Measurements from ENCODE around the gene HOXA5.

The HOXA5 gene

DNA sequence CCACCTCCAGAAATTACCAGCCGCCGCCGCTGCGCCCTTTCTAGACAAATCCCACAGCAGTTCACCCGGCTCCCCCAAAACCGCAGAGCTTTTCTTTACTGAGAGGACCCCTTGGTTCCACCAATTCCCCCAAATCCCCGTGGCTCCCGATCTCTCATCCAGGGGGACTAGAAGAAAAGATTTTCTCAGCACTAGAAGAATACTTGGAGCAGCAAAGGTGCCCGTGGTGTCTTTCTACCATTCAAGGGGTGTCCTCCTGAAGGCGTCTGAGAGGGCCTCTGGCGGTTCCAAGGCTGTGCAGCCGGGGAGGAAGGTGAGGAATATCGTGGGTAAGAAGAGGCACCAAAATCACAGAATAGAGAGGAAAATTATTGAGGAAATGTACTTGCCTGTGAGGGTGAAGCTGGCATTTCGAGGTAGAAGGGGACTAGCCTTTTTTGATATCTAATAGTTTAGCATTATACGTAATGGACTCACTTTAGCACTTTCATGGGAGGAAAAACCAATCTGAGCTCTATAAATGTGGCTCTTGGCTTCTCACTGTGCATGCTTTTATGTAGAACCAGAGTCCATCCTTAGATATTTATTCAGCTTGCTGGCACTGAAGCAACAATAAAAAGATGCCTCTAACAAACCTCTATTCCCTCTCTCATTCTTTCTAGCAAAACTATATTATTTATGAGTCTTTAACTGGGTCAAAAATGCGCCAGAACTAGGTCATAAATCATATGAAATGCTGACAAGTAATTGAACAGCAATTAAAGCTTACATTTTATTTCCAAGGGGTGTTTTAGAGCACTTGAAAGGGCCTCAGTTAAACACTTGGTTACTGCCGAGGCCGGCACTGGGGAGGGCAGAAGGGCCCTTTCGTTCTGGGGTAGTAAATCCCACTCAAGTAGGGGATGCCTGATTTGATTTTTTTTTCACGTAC is 27.2 kb downstream of the HOXA5 start:
- DNase-seq = no peak

DNA sequence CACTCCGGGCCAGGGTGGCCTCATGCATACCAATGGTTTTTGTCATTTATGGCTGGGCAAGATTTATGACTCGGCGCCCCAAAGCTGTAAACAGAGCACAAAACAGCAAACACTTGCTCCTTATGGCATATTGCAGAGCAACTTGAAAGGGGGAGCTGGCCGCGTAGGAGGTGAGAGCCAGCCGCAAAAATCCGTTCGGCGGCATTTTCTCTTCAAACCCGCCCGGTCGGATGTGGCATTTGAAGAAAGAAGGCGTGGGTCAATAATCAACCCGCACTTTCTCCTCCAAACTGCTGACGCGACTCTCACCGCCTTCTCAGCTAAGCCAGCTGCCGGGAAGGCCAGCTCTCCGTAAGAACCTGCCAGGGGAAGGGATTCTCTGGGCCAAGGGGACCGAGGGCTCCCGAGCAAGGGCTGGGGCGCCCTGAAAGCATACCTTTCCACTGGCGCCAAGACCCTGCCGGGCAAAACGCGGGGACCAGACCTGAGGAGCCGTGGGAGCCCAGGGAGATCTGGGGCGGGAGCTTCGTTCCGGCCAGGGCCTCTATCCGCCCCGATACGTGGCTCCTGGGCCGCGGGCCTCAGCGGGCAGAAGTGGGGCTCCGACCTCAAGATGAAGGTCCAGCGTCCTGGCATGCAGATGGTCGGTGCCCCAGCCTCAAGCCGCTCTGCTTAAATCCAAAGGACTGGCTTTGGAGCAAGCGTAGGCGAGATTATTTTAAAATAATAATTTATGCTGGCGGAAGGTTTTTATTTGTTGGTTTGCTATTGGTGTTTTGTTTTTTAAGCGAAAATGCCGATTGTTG is 28.1 kb downstream of the HOXA5 start:
- no peak for DNase-seq

DNA sequence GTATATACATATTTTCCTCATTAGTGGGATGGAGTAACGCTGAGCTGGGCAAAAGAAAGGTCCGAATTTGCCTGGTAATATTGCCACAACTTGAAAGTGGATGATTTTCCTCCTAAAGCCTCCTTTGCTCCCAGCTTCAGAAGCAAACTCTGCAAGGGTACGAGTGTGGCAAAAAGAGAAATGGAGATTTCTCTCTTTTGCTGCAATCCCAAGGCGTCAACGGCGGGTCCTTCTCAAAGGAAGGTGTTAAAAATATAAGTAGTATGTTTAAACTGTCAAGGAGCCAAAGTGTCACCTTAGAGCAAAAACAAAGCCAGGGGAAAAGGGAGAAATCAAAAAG is 28.6 kb downstream of the HOXA5 start:
- DNase-seq = no peak

DNA sequence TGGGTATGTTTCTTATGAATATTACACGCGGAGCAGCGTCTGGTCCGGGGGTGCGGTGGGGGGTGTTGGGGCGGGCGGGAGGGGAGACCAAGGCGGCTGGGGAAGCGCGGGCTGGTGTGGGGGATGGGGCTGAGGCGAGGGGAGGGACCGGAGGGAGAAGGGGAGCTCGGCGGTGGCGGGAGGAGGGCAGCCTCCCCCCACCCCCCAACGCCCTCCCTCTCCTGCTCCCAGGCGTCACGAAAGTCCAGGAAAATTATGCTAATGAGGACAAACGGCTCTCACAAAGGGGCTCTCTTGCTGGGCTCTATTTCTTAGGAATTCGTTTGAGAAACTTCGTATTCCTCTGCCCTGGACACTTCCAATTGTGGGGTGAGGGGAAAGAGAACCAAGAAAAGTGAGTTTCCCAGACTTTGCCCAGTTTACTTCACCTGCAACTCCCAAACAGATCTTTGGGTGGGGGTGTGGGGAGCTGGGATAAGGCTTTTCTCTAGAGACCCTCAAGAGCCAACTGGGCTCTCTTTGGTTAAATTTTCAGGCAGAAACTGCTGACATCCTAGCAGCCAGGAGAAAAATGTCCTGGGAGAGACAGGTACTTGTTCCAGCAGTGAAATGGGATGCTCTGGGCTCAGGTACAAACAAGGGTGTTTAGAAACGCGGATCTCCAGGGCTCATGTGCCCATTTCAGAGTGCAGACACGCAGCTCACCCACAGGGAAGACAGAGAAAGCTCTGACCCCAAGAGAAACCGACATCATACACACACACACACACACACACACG is 29.3 kb downstream of the HOXA5 start:
- no peak for DNase-seq

DNA sequence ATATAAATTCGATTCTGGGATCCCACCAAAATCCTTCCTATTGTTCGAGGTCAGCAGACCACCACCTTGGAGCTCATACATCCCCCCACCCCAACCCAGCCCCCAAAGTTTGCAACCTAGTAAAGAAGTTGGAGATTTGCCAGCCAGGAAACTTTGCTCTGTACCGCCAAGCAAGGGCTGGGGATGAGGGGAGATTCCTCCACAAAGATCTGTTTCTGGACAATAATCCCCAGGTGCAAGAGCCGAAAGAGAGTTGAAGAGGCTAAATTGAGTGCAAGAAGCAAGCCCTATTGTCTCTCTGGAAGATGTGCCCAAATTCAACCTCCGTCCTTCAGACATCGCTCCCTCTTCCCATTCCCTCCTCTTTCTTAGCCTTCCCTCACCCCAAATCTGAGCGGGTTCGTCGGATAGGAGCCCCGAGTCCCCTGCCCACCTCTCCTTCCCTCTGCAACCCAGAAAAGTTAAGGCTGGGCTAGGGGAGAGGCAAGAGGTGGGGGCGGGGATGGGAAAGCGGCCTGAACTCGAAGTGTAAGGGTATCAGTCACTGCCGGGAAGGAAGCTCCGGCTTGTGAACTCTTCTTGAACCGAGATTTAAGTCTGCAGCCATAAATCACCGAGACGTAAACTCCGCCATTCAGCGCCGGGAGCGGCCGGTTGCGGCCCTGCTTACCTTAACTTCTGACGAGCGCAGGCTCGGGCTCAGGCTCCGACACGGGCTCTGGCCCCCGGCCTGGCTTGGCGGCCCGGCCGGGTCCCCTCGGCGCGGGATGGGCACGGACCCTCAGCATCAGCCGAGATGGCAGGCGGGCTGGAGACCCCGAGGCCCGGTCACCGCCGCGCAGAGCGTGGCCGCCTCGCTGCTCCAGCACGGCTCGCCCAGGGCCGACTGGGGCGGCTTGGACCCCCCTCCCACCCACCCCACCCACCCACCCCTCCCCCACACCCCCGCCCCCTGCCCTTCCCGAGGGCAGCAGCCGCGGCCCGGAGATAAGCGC is 30.2 kb downstream of the HOXA5 start:
- DNase-seq = no peak

DNA sequence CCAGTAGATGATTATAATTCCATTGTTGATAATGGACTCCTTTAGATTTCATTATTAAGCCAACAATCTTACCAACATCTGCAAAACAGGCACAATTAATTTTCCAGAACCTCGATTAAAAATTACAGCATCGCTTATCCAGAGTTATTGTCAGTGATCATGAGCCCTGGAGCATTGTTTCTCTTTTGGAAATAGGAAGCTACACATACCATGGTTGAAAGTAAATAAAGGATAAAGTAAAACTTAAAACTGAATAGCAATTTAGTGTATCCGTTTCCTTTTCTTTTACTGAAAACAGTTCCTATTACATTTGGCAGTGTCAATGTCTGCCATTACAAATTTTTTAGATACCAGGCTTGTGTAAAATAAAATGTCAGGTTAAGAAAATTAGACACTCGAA is 31.1 kb downstream of the HOXA5 start:
- DNase-seq = no peak

DNA sequence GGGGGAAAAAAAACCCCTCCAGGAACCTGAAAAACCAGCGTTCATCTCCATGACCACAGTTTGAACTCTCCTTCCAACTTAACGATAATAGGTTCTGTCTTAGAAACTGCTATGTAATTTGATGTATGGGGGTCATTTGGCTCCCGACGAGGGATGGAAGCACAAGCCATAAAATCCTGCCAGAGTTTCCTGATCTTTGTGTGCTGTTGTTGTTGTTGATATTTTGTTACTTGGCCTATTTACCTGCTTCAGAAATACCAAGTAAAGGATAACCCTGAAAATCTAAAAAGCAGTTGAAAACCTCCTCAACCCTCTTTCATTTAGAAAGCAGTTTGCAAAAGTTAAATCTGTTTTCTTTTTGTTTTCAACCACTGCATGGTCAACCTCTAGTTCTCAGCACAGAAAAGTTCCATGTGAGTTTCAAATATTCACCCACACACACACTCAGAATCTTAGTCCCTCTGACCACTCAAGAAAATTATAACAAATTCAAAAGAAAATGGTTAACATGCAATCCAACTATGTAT is 31.7 kb downstream of the HOXA5 start:
- DNase-seq = no peak

DNA sequence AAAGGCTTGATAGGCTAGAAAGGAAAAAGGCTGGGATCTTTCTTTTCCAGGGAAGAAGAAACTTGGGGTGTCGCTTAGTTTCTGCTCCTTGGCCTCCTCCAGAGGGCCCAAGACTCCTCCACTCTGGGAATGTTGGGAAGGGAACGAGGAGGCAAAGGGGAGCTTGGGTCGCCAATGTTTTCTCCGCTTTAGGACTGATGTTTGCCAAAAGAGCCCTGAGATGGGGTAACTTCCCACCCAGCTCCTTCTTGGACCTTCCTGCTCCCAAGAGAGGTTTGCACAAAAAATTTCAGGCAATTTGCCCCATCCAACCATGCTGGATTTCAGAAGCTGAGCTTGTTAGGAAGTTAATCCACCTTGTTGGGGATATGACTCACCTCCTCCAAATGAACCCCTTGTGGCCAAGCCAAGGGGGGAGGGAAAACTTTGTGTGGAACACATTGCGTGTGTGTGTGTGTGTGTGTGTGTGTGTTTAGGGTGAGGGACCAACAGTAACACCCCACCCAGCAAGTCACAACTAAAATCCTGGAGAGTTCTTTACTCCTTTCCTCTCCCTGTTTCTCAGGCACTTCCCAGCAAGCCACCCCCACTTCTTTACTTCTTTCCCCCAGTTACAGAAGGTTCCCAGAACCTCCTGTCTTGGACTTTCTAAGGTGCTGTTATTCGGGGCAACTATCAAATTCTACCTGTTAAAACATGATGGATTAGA is 32.3 kb downstream of the HOXA5 start:
- DNase-seq = no peak

DNA sequence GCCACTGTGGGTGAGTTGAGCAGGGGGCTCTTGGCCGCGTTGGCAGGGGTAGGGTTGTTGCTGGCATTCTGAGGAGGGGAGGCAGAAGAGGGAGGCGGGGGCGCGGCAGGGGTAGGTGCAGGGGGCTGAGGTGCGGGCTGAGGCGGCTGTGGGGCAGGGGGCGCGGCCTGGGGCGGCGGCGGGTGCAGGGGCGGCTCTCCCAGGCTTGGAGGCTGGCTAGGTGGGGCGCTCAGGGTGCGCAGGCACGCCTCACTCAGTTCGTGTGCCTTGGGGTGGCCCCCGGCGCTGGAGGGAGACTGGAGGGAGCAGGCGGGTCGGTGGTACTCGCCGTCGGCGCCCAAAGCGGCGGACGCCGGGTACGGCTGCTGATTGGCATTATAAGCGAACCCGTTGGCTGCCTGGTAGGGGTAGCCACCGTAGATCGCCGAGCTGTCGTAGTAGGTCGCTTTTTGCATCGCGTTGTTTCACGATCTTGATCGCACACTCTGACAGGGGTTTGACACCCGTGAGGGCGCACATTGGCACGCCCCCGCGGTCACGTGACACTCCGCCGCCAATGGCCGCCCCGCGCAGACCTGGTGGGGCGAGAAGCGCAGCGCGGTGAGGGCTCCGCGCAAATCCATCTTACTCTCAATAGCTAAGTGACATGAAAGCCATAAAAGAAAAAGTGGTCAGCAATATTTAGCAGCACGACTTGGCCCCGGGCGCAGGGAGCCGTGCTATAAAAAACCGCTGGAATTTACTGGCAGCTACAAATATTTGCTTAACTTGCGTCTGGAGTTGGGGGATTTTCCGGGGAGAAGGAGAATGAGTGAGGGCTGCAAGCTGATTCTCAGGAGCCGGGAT is 33.1 kb downstream of the HOXA5 start:
- no peak for DNase-seq

DNA sequence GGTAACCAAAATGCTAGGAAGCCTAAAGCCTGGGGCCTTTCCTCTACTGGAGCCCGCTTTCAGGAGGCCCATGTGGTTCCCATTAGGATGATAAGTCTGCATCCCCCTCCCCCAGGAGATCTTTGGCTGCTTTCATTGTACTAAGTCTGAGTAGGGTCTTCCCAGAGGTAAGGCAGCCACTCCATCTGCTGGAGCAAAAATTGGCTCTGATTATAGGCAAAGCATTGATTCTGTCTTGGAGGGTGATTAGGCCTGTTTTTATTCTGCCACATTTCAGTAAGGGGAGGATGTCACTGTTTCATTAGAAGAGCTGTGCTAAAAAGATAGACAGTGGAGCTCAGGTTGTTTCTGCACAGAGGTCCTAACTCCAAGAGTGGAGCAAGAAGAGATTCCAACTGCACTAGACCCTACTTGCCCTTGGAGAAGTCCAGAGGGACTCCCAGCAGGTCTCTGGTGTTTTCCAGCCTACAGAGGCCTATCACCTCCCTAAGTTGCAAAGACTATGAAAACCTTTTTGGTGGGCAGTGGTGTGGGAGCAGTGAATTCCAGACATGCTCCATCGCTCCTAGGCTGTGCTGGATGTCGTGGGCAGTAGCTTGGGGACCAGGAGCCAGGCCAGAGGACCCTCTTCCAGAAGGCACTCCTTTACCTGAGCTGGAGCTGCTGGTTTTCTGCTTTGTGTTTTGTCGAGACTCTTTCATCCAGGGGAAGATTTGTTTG is 33.9 kb downstream of the HOXA5 start:
- no peak for DNase-seq

DNA sequence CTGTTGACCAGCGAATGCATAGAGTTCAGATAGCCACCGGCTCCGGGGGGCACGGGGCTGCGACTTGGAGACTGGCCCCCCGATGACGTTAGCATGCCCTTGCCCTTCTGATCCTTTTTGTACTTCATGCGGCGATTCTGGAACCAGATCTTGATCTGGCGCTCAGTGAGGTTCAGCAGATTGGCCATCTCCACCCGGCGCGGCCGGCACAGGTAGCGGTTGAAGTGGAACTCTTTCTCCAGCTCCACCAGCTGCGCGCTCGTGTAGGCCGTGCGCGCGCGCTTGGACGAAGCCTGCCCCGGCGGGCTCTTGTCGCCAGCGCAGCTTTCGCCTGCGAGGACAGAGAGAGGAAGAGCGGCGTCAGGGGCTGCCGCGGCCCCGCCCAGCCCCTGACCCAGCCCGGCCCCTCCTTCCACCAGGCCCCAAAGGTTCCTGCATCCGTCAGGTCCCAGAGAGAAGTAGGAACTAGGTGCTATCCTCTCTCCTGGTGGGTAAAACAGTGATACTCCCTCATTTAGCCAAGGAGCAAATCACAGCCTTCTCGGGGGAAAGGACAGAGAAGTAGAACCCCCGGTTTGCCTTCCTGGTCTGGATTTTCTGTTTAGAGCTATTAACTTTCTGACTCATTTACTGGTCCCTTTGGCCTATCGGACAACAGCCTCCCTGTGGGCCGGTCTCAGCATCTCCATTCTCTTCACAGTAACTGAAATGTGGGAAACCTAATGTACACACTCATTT is 34.9 kb downstream of the HOXA5 start:
- DNase-seq = no peak

DNA sequence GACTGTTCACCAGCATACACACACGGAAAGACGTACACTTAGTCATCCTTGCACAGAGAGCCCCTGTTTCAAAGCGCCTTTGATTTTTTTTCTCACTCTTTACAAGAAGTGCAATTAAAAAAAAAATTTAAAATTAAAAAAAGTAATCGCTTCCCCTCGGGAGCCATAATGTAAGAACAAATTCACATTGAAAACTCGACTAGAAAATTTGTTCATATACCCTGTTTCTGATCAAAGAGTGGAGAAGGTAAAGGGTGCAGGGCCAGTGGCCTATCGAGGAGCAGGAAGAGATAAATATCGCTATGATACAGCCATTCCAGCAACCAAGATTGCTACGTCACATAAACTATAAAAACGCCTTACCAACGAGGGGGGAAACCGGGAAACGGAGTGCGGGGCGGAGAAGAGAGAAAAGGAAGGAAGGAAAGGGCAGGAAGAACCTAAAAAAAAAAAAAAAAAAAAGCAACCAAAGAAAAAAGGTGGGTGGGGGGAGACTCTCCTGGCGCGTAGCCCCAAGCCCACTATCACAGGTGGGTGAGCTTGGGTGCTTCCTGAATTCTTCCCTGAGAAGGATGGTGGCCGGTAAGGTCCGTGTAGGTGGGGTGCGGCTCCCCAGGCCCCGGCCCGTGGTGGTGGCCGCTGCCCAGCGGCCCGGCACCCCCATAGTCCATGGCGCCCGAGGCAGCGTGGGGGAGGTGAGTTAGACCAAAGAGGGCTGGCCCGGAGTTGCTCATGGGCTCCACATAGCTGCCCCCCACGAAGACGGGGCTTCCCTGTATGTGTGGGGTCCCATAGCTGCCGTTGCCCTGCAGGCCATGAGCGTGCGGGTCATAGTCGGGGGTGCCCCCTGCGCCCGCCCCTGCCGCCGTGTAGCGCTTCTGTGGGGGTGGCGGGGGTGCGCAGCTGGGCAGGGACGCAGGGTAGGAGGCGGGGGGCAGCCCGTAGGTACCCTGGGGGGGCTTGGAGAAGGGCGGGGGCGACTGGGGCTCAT is 35.8 kb downstream of the HOXA5 start:
- no peak for DNase-seq

DNA sequence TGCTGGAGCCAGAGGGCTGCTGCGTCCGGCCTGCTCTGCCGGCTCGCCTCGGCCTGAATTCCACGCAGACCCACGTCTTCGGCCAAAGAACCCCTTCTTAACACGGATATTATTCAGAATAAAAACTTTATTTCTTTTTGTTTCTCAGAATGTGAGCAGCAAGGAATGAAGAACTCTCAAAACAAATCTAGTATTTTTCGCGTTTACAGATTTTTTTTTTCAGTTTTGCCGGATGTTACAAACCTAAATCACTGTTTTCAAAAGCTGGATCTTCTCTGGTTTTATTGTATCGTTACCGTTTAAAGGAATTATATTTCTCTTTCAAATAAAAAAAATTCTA is 36.6 kb downstream of the HOXA5 start:
- DNase-seq = no peak

DNA sequence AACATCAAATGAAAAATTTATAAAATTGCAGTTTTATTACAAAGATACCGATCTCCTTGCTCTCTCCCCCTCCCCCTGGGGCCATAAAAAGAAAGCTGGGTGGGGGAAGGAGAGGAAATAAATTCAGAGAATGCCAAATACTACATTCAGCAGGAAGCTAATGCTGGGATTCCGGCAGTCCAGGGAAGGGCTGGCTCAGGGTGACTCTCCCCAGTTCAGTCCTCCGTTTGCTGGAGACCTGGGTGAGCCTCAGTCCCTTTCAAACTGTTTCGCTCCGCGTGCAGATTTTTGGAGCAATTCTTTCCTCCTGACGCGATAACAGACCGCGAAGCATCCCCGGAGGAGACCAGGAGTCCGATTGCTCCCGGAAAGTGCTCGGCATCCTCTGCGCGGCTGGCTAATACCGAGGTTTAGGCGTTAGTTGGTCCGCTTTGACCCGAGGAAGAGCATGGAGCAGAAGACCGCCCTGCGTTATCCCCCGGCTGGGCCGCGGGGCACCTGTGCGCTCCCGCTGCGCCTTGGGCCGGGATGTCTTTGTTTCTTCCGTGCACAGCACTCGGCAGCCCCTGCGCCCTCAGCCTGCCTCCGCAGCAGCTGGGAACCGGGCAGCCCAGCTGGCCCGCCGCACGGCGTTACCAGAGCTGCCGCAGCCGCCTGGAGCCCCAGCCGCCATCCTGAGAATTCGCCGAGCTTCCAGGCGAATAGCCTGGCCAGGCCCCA is 37.1 kb downstream of the HOXA5 start:
- no peak for DNase-seq

DNA sequence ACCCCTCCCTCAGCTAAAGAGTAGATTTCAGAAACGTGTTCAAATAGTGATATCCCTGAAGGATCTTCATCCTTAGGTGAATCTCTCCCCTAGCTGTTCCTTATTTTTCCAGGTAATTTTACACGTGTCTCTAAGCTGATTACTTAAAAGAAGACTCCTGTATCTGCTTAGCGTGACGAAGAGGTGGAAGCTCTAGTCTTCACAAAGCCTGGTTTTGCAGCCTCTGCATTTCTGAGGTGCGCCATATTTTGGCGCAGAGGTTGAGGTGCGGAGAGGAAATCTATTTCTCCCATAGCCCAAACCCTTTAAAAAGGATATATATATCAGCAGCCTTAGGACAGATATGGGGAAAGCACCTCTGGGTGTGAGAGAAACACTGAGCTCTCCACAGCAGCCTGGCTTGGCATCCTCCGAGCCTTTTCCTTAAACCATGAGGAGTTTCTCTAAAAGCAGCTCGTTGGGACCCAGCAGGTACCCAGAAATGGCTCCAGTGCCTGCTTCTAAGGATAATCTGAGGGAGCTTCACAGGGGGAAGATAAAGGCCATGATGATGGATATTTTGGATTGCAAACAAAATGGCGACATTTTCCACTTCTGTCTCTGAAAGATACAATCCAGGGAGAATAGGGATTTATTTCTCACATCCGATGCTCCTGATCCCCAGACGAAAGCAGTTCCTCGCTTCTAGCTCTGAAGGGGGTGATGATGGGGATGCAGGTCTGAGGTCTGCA is 38.0 kb downstream of the HOXA5 start:
- DNase-seq = no peak
